ENCODE results near the gene PRND.
A peak's percentile ranks its signal among the peaks of the same experiment; 100 is the strongest.
"Not testable (repeated sequence)": the region's sequence is repeated elsewhere in the genome, so short reads cannot be mapped to it uniquely, and the experiment has no call there.

Gene PRND

GRCh38 chr20:4708856-4709255 is 12.9 kb upstream of the PRND start:
- DNase-seq (ENCODE audit: low read depth) = no peak

GRCh38 chr20:4709261-4710105 is 12.2 kb upstream of the PRND start:
- no peak for DNase-seq (ENCODE audit: low read depth)

GRCh38 chr20:4710106-4710475 is 11.6 kb upstream of the PRND start:
- no peak for DNase-seq (ENCODE audit: low read depth)

- DNase-seq (ENCODE audit: low read depth) = no peak
These were observed 10.2 kb upstream of the PRND start for GRCh38 chr20:4711511-4711910.

GRCh38 chr20:4713401-4713800 is 8.3 kb upstream of the PRND start:
- DNase-seq (ENCODE audit: low read depth) = no peak

- DNase-seq (ENCODE audit: low read depth) = no peak
These were observed 6.9 kb upstream of the PRND start for GRCh38 chr20:4714818-4715217.

GRCh38 chr20:4717816-4718570 is 3.7 kb upstream of the PRND start:
- DNase-seq (ENCODE audit: low read depth) = no peak

GRCh38 chr20:4719190-4719589 is 2.5 kb upstream of the PRND start:
- no peak for DNase-seq (ENCODE audit: low read depth)

- peak; percentile 65 for DNase-seq (ENCODE audit: low read depth)
These were observed 1.4 kb upstream of the PRND start for GRCh38 chr20:4720041-4720976.

- DNase-seq (ENCODE audit: low read depth) = no peak
These were observed 746 bp upstream of the PRND start for GRCh38 chr20:4720977-4721349.

- DNase-seq (ENCODE audit: low read depth) = no peak
These were observed 862 bp downstream of the PRND start for GRCh38 chr20:4722571-4722970.

- DNase-seq (ENCODE audit: low read depth) = no peak
These were observed 1.3 kb downstream of the PRND start for GRCh38 chr20:4722993-4723392.

GRCh38 chr20:4723553-4723952 is 1.8 kb downstream of the PRND start:
- DNase-seq (ENCODE audit: low read depth) = not testable (repeated sequence)

- DNase-seq (ENCODE audit: low read depth) = no peak
These were observed 3.0 kb downstream of the PRND start for GRCh38 chr20:4724459-4725262.

GRCh38 chr20:4725263-4725550 is 3.5 kb downstream of the PRND start:
- DNase-seq (ENCODE audit: low read depth) = no peak

- DNase-seq (ENCODE audit: low read depth) = no peak
These were observed 5.1 kb downstream of the PRND start for GRCh38 chr20:4726710-4727397.

GRCh38 chr20:4728120-4728760 is 6.5 kb downstream of the PRND start:
- no peak for DNase-seq (ENCODE audit: low read depth)

- no peak for DNase-seq (ENCODE audit: low read depth)
These were observed 7.6 kb downstream of the PRND start for GRCh38 chr20:4729265-4729664.

GRCh38 chr20:4730780-4731179 is 9.1 kb downstream of the PRND start:
- DNase-seq (ENCODE audit: low read depth) = no peak

- DNase-seq (ENCODE audit: low read depth) = no peak
These were observed 15.2 kb downstream of the PRND start for GRCh38 chr20:4736875-4737274.
